DOHH2 (cell line): ENCODE results near the gene IZUMO4.

Experiments
- H3F3A ChIP-seq: fragments of 200-600 bp; sonication (generic), shearing (Covaris generic); 2 replicates; pipeline ENCODE4 v1.6.0; 2016; ENCODE audit warnings: antibody characterized with exemption, mild to moderate bottlenecking; ENCODE audit not compliant: control insufficient read depth, insufficient read depth
- H3K27ac ChIP-seq: fragments of 200-600 bp; sonication (generic); 2 replicates; pipeline ENCODE4 v1.5.1; 2014; ENCODE audit warnings: low read depth, mild to moderate bottlenecking, low read length, moderate library complexity
- H3K27me3 ChIP-seq: fragments of 200-600 bp; sonication (generic); 2 replicates; pipeline ENCODE4 v1.6.1; 2014; ENCODE audit warnings: mild to moderate bottlenecking, low read length, mixed read lengths; ENCODE audit not compliant: control insufficient read depth
- H3K36me3 ChIP-seq: fragments of 200-600 bp; sonication (generic); 2 replicates; pipeline ENCODE4 v1.6.1; 2014; ENCODE audit warnings: mild to moderate bottlenecking, low read length, moderate library complexity, mixed read lengths; ENCODE audit not compliant: control insufficient read depth
- H3K4me1 ChIP-seq: fragments of 200-600 bp; sonication (generic); 2 replicates; pipeline ENCODE4 v1.6.1; 2014; ENCODE audit warnings: mild to moderate bottlenecking, low read length, mixed read lengths; ENCODE audit not compliant: control insufficient read depth
- H3K4me2 ChIP-seq: fragments of 200-600 bp; sonication (generic); 2 replicates; pipeline ENCODE4 v1.6.0; 2014; ENCODE audit warnings: mild to moderate bottlenecking, low read length, moderate library complexity
- H3K4me3 ChIP-seq: fragments of 200-600 bp; sonication (generic); 2 replicates; pipeline ENCODE4 v1.5.1; 2014; ENCODE audit warnings: mild to moderate bottlenecking, low read length, mixed read lengths
- H3K79me2 ChIP-seq: fragments of 200-600 bp; sonication (generic); 2 replicates; pipeline ENCODE4 v1.6.1; 2014; ENCODE audit warnings: mild to moderate bottlenecking, low read length, mixed read lengths; ENCODE audit not compliant: control insufficient read depth
- H3K9me2 ChIP-seq: fragments of 200-600 bp; sonication (generic); replicated peaks from 2 replicates; pipeline ENCODE4 v1.6.1; 2014; ENCODE audit warnings: mild to moderate bottlenecking, low read length, mixed read lengths; ENCODE audit not compliant: control insufficient read depth
- H3K9me3 ChIP-seq: fragments of 200-600 bp; sonication (generic); 2 replicates; pipeline ENCODE4 v1.6.1; 2014; ENCODE audit warnings: antibody characterized with exemption, low read length, mixed read lengths; ENCODE audit not compliant: control insufficient read depth, insufficient read depth
- H4K20me1 ChIP-seq: fragments of 200-600 bp; sonication (generic); 2 replicates; pipeline ENCODE4 v1.6.0; 2014; ENCODE audit warnings: low read depth, mild to moderate bottlenecking, antibody characterized with exemption, low read length, moderate library complexity; ENCODE audit not compliant: control insufficient read depth, insufficient read depth
- EZH2phosphoT487 ChIP-seq: fragments of 200-600 bp; sonication (generic); IDR thresholded peaks from 2 replicates; pipeline ENCODE4 v1.6.1; 2017; ENCODE audit warnings: borderline replicate concordance, mild to moderate bottlenecking, antibody characterized with exemption, low read length, moderate library complexity, mixed read lengths
- TF ChIP-seq, protein P1 (sequence below): fragments of 200-600 bp; sonication (generic); IDR thresholded peaks from one replicate; pipeline ENCODE4 v1.5.1; 2014; ENCODE audit warnings: antibody characterized with exemption, mild to moderate bottlenecking, low read depth, low read length; ENCODE audit not compliant: poor library complexity, severe bottlenecking

IZUMO4 gene

DNA sequence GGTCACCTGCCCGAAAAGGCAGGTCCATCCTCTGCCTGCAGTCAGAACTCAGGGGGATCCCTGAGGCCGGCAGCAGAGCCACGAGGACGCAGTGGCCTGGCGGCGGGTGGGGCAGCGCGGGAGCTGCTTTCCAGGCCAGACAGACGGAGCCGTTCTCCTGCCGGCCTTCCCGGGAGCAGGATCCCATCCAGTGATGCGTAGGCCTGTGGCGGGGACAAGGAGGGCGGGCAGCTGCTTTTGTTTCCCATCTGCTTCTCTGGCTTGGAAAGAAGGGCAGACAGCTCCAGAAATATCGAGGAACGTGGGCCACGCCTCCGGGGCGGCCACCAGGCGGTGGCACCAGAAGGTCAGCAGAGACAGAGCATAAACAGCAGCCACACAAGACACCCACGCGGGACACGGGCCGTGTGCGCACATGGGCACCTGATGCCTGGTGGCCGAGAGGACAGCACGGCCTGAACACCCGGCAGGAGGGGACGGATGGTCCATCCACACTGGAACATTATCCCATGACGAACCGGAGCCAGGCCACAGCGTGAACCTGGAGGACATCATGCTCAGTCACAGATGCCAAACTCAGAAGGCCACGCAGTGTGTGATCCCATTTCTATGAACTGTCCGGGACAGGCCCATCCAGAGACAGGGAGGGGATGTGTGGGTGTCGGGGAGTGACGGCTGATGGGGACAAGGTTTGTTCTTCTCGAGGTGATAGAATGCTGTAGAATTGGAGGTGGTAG lies 31.8 kb upstream of the IZUMO4 start:
- Histone ChIP-seq H3K36me3 (peaks cover 11% of the 10 kb centered on the region), H3K4me2 (peak overlapping the region; percentile 76), H3K4me1 (peaks cover 86% of the 10 kb centered on the region), H3K79me2 (peaks cover 26% of the 10 kb centered on the region), H3K27me3 (no peaks in the 10 kb centered on the region), H3K9me2 (no peaks in the 10 kb centered on the region), H3K27ac (peak overlapping the region; percentile 97), H3F3A (peaks cover 59% of the 10 kb centered on the region), H3K4me3 (peak overlapping the region; percentile 59), H3K9me3 (no peaks in the 10 kb centered on the region), H4K20me1 (no peaks in the 10 kb centered on the region)
- TF ChIP-seq, protein P1, sequence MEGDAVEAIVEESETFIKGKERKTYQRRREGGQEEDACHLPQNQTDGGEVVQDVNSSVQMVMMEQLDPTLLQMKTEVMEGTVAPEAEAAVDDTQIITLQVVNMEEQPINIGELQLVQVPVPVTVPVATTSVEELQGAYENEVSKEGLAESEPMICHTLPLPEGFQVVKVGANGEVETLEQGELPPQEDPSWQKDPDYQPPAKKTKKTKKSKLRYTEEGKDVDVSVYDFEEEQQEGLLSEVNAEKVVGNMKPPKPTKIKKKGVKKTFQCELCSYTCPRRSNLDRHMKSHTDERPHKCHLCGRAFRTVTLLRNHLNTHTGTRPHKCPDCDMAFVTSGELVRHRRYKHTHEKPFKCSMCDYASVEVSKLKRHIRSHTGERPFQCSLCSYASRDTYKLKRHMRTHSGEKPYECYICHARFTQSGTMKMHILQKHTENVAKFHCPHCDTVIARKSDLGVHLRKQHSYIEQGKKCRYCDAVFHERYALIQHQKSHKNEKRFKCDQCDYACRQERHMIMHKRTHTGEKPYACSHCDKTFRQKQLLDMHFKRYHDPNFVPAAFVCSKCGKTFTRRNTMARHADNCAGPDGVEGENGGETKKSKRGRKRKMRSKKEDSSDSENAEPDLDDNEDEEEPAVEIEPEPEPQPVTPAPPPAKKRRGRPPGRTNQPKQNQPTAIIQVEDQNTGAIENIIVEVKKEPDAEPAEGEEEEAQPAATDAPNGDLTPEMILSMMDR = no peak
- TF ChIP-seq EZH2phosphoT487 = no peak

DNA sequence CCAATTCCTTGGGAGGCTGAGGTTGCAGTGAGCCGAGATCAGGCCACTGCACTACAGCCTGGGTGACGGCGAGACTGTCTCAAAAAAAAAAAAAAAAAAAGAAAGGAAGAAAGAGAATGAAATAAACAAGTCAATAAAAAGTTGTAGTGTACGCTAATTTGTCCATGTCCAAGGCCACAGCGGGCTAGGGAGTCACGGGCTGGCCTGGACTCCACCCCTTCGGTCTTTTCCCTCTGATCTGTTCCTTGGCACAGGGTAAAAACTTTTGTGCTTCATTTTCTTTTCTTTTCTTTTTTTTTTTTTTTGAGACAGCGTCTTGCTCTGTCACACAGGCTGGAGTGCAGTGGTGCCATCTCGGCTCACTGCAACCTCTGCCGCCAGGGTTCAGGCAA lies 26.3 kb upstream of the IZUMO4 start:
- Histone ChIP-seq H3K4me1 (peaks cover 86% of the 10 kb centered on the region), H3F3A (peaks cover 67% of the 10 kb centered on the region), H3K27me3 (no peaks in the 10 kb centered on the region), H3K9me3 (no peaks in the 10 kb centered on the region), H4K20me1 (peaks cover 4% of the 10 kb centered on the region; the same call in 1 of the 2 replicates), H3K36me3 (peaks cover 63% of the 10 kb centered on the region), H3K27ac (0 out of 2 replicates have a peak overlapping the region, but pooled peaks have one; percentile 9), H3K9me2 (no peaks in the 10 kb centered on the region), H3K79me2 (peaks cover 38% of the 10 kb centered on the region), H3K4me2 (no peak overlapping the region), H3K4me3 (no peak overlapping the region)
- TF ChIP-seq, protein P1 = no peak
- TF ChIP-seq EZH2phosphoT487 = no peak

DNA sequence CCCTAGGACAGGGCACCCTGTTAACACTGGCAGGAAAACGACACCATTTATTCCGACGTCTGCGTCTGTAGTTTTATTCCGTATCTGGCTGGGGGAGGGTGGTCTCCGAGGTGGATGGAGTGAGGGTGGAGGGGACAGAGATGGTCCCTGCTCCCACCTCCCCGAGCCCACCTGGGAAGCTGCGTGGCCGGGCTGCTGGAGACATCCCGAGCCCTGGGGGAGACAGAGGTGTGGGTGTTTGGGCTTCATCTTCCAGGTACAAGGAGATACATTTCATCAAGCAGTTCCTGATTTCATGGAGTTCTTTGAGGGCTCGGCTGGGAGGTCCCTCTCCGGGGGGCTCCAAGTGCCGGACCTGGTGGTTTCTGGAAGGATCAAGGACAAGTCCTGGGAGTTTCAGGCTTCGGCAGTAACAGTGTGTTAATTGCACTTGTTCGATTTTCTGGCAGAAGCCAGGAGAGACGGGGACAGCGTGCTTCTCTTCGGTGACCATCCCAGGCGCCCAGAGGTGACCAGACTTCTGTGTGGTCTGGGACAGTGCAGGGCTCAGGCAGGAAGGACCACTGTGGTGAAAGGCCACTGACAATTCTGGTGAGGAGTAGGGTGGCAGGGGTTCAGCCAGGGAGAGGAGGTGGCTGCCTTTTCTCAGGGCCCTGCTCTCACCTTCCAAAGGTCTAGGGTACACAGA lies 25.6 kb upstream of the IZUMO4 start:
- TF ChIP-seq EZH2phosphoT487 = no peak
- TF ChIP-seq, protein P1 = no peak
- Histone ChIP-seq H3K79me2 (peaks cover 45% of the 10 kb centered on the region), H3K36me3 (peaks cover 70% of the 10 kb centered on the region), H4K20me1 (peaks cover 4% of the 10 kb centered on the region; the same call in 1 of the 2 replicates), H3K4me2 (peak overlapping the region; percentile 6; the same call in 1 of the 2 replicates), H3K4me3 (no peak overlapping the region), H3K27me3 (no peaks in the 10 kb centered on the region), H3K27ac (no peak overlapping the region; the same call in 1 of the 2 replicates), H3K9me3 (no peaks in the 10 kb centered on the region), H3K4me1 (peaks cover 89% of the 10 kb centered on the region), H3F3A (peaks cover 69% of the 10 kb centered on the region), H3K9me2 (no peaks in the 10 kb centered on the region)
